RKO (cell line): ENCODE results near the gene LMTK2.
A peak's percentile ranks its signal among the peaks of the same experiment; 100 is the strongest.
"Not testable (repeated sequence)": the region's sequence is repeated elsewhere in the genome, so short reads cannot be mapped to it uniquely, and the experiment has no call there.

Source experiments
- DNase-seq: peaks from one replicate; pipeline ENCODE4 v3.0.0-alpha.2; 2016; ENCODE audit warnings: low spot score

The LMTK2 gene

DNA sequence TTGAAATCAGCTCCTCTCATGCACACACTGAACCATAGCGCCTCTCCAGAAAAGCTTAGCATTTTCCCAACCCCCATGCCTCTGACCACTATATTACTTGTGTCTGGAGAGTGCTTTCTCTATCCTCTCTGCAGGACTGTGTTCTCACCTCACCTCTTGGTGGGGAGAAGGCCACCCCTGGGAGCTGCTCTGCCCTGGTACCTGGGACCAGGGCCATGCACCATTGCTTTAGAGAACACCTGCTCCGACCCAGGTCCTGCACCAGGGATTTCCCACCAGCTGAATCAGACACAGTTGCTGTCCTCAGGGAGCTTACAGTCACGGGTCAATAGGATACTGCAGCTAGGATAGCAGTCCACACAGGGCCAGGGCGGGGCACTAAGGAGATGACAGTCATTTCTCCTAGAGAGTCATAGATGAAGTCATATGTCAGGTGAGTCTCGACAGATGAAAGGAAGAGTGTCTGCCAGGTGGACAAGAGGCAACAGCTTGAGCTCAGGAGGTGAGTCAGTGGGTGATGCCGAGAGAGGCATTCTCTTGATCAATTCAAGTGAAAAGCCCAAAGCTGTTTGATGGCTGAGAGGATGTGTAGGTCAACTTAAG, 619 bp upstream of the LMTK2 start:
- DNase-seq: peak; percentile 66

DNA sequence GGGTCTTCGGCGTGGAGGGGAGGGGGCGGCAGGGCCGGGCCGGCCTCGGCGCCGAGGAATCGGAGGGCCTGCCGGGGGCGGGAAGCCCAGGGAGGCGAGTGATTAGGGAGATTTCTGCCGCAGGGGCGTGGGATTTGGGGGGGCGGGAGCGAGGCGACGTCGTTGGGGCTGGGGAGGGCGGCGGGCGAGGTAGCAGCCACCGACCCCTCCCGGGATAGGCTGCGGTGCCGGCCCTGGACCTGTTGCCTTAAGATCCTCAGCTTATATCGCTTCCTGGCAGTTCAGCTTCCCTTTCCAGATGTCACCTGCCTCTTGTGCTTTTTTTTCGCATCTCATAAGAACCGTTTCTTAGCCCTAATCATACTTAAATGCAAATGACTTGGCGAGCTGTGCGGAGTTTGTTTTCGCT, 655 bp downstream of the LMTK2 start:
- peak; percentile 57 for DNase-seq

DNA sequence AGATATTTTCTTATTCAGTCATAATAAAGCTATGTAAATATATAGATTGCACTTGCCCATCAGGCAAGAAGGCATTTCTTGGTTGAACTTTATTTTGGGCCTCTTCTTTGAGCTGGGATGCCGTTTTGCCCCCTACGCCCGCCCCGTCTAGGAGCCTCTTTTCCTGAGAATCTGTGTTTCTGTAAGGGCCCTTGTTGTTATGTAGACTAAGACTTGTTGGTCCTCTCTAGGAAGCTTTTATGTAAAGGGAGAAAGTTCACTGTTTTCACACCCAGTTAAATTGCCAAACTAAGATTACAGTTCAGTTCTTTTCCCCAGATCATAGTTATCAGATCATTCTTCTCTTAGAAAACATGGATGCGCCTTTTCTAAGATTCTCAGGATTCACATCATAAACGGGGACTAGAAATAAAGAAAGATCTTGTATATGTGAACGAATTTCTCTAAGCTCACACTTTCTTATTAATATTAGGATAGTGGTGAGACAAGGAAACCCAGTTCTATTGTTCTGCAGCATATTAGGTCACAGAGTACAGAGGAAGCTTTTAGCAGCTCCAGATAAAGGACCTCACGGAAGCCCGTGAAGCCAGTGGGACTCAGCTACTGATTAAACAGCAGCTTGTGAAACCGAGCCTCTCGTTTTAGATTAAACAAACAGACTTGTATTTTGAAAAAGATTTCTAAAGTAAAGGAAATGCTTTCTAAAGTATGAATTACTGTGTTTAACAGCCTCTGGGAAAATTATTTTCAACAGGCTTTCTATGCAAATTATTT, 3.8 kb downstream of the LMTK2 start:
- no peak for DNase-seq

DNA sequence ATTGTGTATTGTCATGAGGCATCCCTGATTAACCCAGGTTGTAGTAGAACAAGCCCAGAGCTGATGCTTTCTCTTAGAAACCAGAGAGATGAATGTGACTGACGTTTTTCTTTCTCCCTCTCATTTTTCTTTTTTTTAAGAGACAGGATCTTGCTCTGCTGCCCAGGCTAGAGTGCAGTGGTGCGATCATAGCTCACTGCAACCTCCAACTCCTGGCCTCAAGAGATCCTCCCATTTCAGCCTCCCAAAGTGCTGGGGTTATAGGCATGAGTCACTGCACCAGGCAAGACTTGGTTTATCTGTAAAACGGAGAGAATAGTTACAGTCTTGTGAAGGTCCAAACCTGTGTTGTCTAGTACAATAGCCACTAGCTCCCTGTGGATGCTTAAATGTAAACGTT, 5.4 kb downstream of the LMTK2 start:
- DNase-seq: no peak

DNA sequence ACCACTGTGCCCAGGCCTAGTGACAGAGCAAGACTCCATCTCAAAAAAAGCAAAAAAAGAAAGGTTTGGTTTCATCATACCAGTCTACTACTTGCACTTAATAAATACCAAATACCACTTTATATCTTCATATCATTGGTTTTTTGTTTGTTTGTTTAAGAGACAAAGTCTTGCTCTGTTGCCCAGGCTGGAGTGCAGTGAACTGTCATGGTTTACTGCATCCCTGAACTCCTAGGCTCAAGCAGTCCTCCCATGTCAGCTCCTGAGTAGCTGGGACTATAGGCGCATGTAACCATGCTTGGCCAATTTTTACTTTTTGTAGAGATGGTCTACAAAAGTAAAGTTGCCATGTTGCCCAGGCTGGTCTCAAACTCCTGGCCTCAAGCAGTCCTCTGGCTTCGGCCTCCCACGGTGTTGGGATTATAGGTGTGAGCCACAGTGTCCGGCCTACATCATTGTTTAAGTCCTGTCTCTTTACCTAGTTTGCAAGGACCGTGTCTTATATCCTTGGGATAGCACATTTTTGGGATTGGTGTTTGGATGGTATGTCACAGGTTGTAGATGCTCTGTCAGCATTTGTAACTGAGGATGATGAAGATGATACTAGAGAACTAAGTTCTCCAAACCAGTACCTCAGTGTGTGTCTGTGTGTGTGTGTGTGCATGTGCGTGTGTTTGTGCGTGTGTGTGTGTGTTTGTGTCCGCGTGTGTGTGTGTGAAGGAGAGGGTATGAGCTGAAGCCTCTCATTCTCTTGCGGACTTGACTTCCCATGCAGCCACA, 9.3 kb downstream of the LMTK2 start:
- DNase-seq: no peak

DNA sequence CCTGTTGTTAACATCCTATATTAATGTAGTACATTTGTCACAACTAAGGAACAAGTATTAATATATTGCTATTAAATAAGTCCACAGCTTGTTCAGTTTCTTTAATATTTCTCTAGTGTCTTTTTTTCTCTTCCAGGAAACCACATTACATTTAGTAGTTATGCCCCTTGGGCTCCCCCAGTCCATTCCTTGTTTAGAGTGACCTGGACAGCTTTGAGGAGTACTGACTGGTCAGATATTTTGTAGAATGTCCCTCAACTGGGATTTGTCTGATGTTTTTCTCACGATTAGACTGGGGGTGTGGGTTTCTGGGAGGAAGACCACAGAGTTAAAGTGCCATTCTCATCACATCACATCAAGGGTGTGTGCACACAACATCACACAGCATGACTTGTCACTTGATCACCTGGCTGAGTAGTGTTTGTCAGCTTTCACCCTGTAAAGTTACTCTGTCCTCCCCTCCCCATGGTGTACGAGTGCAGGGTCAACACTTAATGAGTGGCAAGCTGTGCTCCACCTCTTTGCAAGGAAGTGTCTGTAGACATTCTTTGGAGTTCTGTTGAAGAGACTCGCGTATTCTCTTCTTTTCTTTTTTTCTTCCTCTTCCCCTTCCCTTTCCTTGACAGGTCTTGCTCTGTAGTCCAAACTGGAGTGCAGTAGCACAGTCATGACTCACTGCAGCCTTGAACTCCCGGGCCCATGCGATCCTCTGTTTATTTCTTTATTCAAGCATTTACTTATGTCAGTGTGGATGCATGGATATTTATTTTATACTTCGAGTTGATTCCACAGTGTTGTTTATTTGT, 10.2 kb downstream of the LMTK2 start:
- no peak for DNase-seq

DNA sequence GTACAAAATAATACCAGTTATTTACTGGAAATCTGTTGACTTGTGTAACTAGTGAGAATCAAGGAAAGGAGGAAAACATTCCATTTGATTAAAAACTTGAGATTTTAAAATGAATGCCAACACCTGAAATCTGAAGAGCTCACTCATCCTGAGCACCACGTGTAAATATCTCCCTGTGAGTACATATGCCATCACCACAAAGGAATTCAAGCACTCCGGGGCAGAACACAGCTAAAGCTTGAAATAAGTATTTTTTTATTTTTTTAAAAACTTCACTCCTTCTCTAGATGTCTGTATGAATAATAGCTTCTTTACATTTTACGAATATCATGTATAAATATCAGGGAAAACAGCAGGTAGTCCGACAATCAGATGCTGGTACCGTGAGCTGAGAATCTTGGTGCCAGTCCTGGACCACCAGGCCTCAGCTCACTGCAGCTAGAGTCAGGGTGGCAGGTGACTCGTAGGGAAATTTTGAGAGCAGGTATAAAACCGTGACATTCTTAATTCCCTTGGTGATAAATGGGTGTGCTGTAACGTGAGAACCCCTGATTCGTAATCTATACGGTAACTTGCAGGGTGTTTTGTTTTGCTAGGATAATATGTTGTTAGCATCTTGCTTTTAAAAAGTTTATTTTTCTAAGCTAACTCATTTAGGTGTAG, 12.7 kb downstream of the LMTK2 start:
- peak; percentile 58 for DNase-seq

DNA sequence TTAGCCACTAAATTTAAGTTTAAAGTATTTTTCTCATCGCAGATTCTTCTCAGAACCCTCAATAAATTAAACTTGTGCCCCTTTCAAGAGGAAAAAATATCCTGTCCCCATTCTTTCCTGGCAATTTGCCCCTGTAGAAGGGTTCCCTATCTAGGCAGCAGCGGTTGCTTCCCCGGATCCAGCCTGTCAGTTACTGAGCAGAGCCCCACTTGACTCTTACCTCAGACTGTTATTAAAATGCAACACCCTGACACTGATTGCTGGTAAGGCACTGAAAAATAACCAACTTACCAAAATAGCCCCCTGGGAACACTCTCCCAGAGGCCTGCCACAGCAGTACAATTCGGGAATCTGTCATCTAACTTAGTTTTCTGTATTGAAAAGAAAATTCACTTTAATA, 13.9 kb downstream of the LMTK2 start:
- no peak for DNase-seq

DNA sequence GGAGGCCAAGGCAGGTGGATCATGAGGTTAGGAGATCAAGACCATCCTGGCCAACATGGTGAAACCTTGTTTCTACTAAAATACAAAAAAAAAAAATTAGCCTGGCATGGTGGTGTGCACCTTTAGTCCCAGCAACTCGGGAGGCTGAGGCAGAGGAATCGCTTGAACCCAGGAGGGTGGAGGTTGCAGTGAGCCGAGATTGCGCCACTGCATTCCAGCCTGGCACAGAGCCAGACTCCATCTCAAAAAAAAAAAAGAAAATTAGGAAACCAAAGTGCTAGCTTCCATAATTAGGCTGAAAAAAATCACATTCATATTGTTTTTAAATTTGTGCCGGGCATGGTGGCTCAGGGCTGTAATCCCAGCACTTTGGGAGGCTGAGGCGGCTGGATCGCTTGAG, 14.7 kb downstream of the LMTK2 start:
- not testable (repeated sequence) for DNase-seq

DNA sequence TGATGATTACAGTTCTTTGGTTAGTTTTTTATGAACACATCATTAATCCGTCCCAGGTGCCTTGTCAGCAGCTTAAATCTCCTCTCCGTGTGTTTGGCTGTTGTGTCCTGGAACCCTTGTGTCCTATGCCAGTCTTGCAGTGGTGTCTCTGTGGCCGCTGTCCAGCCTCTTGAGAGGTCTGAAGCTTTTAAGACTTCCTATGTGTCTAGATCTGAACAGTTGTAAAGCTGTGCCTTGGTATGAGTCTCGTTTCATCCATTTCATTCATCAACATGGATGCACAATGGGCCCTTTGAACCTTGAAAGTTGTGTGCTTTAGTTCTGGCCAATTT, 16.7 kb downstream of the LMTK2 start:
- DNase-seq: no peak

DNA sequence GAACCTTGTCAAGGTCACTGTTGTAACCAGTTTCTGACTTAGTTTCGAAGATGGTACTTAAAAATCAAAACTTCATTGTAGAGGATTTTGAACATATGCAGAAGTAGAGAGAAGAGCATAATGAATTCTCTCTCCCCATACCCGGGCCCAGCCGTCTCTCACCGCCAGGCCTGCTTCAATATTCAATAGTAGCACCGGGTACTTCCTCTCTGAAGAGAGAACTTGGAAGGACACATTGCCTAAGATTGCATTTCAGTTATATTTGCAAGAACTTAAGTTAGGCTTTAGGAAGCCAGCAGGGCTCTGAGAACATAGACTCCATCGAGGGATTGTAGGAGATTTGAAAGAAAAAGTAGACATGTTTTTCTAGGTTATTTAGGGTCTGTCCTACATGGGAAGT, 19.1 kb downstream of the LMTK2 start:
- no peak for DNase-seq

DNA sequence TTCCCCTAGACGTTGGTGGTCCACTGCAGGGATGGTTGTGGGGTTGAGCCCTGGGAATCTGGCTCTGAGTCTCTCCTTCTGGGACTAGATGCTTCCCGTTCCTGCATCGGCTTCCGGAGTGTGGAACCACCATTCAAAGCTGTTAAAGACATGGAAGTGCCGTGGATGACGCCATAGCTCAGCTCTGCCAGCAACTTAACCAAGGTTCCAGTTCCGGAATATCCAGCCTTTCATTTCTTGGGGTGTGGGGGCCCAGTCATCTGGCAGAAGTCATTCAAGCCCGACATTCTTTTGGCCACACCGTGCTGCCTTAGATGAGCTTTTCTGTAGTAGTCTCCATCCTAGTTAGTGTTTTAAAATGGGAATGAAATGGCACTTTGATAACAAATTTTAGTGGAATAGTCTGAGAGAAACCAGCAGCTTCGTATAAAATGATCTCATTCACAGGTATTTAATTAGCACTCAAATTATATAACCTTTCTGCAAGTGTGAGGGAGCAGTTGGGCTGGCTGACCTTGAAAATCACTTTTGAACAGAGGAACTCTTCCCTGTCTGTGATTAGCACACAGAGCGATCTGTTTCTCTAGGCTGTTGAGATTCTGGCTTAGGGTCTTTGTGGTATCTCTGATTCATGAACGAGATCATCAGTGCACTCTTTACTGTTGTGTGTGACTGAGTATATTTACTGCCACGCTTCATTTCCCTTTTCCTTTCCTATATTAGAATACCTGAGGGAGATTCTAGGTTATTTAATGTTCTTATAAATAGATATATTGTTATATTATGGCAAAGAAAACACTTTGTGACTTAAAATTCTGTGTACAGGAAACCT, 19.9 kb downstream of the LMTK2 start:
- DNase-seq: no peak

DNA sequence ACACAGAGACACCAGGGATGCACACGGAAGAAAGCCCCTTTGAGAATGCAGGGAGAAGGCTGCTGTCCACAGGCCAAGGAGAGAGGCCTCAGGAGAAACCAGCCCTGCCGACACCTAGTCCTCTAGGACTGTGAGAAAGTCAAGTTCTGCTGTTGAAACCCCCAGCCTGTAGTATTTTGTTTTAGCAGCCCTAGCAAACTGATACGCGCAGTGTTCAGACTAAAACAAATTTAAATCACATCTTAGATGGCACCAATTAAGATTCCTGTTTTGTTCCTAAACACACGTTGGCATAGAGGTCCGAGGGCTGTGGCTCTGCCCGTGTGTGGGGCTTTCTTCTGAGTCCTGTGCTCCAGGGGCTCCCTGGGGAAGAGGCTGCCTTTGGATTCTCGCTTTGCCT, 21.7 kb downstream of the LMTK2 start:
- DNase-seq: no peak

DNA sequence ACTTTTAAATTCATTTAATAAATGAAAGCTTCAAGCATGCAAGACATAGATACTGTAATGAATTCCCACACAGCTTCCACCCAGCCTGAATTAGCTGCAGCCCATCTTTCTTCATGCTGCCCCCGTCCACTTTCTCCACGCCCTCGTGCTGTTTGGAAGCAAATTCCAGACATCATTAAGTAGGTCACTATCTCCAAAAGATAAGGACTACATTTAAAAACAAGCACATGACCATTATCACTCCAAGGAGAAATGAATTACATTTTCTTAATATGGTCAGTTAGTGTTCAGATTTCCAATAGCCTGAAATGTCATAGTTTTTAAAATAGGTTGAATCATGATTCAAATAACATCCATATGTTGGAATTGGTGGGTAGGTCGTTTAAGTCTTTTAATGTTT, 24.3 kb downstream of the LMTK2 start:
- no peak for DNase-seq

DNA sequence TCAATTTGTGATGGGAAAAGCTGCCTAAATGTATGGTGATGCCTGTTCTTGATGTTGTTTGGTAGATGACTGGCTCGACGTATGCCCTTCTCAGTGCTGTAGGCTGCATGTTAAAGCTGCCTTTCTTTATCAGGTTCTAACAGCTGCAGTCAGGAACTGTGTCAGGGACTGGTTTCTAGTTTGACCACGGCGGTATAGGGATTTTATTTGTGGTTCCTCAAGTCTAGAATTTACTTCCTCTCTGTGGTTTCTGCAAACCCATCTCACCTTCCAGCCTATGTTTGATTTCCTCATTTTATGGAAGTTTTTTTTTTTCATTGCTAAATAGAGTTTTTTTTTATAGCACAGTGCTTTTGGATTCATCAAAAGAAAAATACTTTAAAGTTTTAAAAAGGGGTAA, 26.5 kb downstream of the LMTK2 start:
- DNase-seq: no peak

DNA sequence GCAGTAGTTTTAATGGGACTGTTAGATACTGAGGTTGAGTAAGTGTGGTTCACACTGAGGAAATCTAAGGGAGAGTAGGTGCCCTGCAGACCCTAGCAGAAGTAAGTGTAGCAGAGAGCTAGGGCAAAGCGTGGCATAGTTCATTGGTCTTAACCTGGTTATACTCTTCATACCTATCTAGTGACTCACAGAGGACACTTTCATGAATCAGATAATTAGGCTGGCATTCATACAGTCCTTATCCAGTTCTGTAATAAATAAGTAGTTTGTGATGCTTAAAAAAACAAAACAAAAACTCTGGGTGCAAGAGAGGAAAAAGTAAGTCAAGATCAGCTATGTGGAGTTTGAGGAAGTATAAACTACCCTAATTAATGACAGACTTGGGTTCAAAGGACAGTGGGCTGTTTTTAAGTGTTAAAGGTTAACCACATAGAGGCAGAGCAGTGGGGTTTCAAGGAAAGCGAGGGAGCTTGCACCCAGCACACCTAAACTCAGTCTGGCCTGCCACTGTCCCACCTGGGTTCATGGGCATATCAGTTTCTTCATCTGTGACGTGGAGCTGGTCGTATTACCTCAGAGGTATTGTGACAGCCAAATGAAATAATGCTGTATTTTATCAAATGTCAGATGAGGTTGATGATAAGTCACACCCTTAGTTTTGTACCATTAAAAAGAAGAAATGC, 27.1 kb downstream of the LMTK2 start:
- DNase-seq: peak; percentile 25

DNA sequence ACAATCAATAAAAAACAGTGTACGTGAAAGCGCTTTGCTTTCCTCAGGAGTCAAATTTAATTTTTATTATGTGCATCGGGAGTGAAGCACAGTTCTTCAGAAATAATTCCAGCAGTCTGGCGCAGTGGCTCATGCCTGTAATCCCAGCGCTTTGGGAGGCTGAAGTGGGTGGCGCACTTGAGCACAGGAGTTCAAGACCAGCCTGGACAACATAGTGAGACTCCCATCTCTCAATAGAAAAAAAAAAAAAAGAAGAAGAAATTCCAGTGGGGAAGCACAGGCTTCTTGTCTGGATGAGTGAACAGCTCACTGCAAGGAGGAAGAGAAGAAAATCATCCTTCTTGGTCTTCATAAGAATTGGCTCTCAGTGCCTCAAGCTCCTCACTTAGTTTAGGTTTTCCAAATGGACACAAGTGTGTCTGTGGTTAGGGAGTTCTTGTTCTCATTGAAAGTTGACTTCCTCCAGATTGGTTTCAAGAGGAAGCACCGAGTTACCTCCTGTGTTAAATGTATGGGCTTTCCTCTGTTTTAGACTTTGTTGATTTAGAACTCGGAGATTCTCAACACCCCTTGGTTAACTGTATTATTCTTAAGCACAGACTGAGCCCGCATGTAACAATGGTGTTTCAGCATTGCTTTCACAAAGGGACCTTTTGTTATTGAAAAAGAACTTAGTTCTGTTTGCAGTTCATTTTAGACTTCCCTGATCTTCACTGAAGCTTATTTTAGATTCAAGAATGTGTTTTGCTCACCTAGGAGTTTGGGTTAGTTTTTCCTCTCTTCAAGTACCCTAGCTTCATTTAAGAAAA, 28.0 kb downstream of the LMTK2 start:
- DNase-seq: no peak

DNA sequence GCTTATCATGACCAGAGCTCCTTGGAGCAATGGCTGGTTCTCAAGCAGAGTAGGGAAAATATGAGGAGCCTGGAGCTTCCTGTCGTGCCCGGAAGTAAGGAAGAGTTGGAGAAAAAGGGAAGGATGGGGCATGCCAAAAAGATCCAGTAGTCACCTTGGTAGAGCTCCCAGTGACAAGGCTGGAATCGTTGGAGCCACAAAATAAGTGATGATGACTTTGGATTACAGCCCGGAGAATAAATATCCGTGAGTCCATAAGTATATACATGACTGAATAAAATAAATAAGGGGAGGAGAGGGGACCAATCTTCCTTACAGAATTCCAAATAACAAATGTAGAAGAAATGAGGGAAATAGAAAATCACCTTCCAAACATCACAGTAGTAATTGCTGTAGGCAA, 29.3 kb downstream of the LMTK2 start:
- DNase-seq: no peak

DNA sequence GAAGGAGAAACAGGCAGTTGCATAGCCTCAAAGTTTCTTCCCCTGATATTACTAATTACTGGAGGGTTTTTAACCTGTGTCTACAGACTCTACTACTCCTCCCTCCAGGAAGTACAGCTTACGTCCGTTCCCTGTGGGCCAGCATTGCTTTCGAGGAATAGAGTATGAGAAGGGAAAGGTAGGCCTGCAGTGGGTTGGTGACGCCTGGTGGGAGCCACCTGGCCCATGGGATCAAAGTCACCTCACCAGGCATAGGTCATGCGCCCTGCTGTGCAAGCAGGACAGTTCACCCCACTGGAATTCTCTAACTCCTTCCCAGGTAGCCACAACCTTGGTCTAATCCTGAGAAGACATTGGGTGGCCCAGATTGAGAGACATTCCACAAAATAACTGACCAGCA, 29.8 kb downstream of the LMTK2 start:
- no peak for DNase-seq
